ENCODE data around the gene RABGAP1L.

Gene RABGAP1L

DNA sequence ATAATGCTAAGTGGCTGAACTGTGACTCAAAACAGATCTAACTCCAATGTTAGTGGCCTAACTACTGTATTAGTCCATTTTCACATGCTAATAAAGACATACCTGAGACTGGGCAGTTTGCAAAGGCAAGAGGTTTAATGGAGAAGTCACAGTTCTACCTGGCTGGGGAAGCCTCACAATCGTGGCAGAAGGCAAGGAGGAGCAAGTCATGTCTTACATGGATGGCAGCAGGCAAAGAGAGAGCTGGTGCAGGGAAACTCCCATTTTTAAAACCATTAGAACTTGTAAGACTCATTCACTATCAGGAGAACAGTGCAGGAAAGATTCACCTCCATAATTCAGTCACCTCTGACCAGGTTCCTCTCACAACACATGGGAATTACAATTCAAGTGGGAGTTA lies 760.8 kb downstream of the RABGAP1L start:
- no peak overlapping the region for H3K27ac Mint-ChIP-seq
- H3K36me3 Mint-ChIP-seq: peaks cover 14 to 27% of the 10 kb centered on the region in 2 donors

GRCh38 chr1:174922121-174922520 lies 762.8 kb downstream of the RABGAP1L start:
- H3K4me1 Mint-ChIP-seq: no peaks in the 10 kb centered on the region
- peaks cover 17 to 31% of the 10 kb centered on the region in 2 donors for H3K36me3 Mint-ChIP-seq
- no peak overlapping the region for H3K4me3 Mint-ChIP-seq
- H3K27me3 Mint-ChIP-seq: no peaks in the 10 kb centered on the region
- peaks cover 10% of the 10 kb centered on the region in 2 donors for H3K9me3 Mint-ChIP-seq
- DNase-seq (no peak), ATAC-seq (replicated peaks) (no peak)
- H3K27ac Mint-ChIP-seq: no peak overlapping the region

More for the DNA sequence above, 760.8 kb downstream of the RABGAP1L start:
- peaks cover 6% of the 10 kb centered on the region in 2 donors for H3K4me1 Mint-ChIP-seq
- H3K9me3 Mint-ChIP-seq: peaks cover 6 to 10% of the 10 kb centered on the region in 2 donors
- no peak for DNase-seq
- no peak for ATAC-seq (replicated peaks)
- no peaks in the 10 kb centered on the region for H3K27me3 Mint-ChIP-seq
- H3K4me3 Mint-ChIP-seq: no peak overlapping the region

DNA sequence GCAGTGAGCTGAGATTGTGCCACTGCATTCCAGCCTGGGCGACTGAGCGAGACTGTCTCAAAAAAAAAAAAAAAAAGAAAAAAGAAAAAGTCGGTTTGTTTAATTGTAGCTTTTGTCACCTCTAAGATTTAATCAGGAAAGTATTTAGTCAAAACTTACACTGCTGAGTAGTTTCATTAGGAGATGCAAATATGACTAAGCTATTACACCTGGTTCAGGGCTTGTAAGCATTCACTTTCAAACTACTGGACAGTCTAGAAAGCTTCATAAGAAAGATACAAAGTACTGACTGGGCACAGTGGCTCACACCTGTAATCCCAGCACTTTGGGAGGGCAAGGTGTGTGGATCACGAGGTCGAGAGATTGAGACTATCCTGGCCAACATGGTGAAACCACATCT lies 764.5 kb downstream of the RABGAP1L start:
- Mint-ChIP-seq H3K4me3 (no peak overlapping the region), H3K27ac (no peak overlapping the region), H3K4me1 (peaks cover 0 to 4% of the 10 kb centered on the region in 2 donors), H3K27me3 (no peaks in the 10 kb centered on the region), H3K36me3 (peaks cover 17 to 37% of the 10 kb centered on the region in 2 donors), H3K9me3 (peaks cover 10% of the 10 kb centered on the region in 2 donors)
- no peak for ATAC-seq (replicated peaks)
- no peak for DNase-seq

GRCh38 chr1:174928541-174928940 lies 769.2 kb downstream of the RABGAP1L start:
- no peak for DNase-seq
- Mint-ChIP-seq H3K36me3 (peaks cover 7 to 22% of the 10 kb centered on the region in 2 donors), H3K27me3 (no peaks in the 10 kb centered on the region), H3K4me1 (peaks cover 0 to 4% of the 10 kb centered on the region in 2 donors), H3K27ac (no peak overlapping the region), H3K4me3 (no peak overlapping the region), H3K9me3 (peaks cover 6 to 7% of the 10 kb centered on the region in 2 donors)
- ATAC-seq (replicated peaks): no peak

GRCh38 chr1:174931214-174931613 lies 771.9 kb downstream of the RABGAP1L start:
- no peaks in the 10 kb centered on the region for H3K9me3 Mint-ChIP-seq
- no peak overlapping the region for H3K27ac Mint-ChIP-seq
- DNase-seq (no peak), ATAC-seq (replicated peaks) (no peak)
- peaks cover 0 to 9% of the 10 kb centered on the region in 2 donors for H3K36me3 Mint-ChIP-seq
- no peak overlapping the region for H3K4me3 Mint-ChIP-seq
- H3K27me3 Mint-ChIP-seq: no peaks in the 10 kb centered on the region
- peaks cover 0 to 4% of the 10 kb centered on the region in 2 donors for H3K4me1 Mint-ChIP-seq

- H3K4me1 Mint-ChIP-seq: peaks cover 0 to 4% of the 10 kb centered on the region in 2 donors
- no peaks in the 10 kb centered on the region for H3K27me3 Mint-ChIP-seq
- H3K9me3 Mint-ChIP-seq: no peaks in the 10 kb centered on the region
- peaks cover 0 to 9% of the 10 kb centered on the region in 2 donors for H3K36me3 Mint-ChIP-seq
- no peak overlapping the region for H3K4me3 Mint-ChIP-seq
- DNase-seq: no peak
- ATAC-seq (replicated peaks): no peak
- H3K27ac Mint-ChIP-seq: no peak overlapping the region
Measured at GRCh38 chr1:174932587-174932986, 773.3 kb downstream of the RABGAP1L start.

GRCh38 chr1:174935961-174936727 lies 776.8 kb downstream of the RABGAP1L start:
- Mint-ChIP-seq H3K27me3 (no peaks in the 10 kb centered on the region), H3K27ac (no peak overlapping the region), H3K9me3 (no peaks in the 10 kb centered on the region), H3K36me3 (peaks cover 4 to 13% of the 10 kb centered on the region in 2 donors), H3K4me1 (peaks cover 6 to 9% of the 10 kb centered on the region in 2 donors), H3K4me3 (no peak overlapping the region)
- DNase-seq (no peak), ATAC-seq (replicated peaks) (no peak)

DNA sequence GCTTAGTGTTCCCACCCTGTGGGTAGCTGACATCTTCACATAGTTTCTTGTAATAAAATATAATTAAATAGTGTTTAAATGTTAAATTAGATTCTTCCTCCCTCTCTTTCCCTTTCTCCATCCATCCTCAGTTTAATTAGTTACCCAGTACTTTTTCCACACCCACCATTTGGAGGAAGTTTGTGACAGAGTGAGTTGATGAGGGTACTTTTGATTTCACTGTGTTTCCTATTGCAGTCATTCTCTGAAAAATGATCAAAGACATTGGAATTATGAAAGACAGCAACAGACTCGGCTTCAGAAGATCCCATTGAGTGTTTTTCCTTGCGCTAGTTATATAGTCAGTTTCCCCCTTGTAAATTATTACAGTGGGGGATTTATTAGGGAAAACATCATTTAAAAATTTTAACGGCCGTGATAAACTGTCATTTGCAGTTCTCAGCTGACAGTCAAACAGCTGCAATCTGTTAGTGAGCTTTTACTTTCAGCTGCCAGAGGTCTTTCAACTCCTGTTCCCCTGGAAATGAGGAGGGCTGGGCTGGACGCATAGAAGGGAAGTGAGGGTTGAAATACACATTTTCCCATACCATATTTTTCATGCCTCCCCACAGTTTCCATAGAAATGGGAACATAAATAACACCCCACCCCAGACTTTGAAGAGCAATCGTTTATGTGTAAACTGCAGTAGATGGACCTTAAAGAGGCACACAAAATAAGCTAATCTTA lies 779.1 kb downstream of the RABGAP1L start:
- no peaks in the 10 kb centered on the region for H3K9me3 Mint-ChIP-seq
- DNase-seq (no peak), ATAC-seq (replicated peaks) (peak; percentile 31 to 53)
- H3K4me1 Mint-ChIP-seq: peaks cover 16 to 17% of the 10 kb centered on the region in 2 donors
- peaks cover 4 to 17% of the 10 kb centered on the region in 2 donors for H3K36me3 Mint-ChIP-seq
- H3K27ac Mint-ChIP-seq: peak overlapping the region; percentile 52
- H3K4me3 Mint-ChIP-seq: peak overlapping the region; percentile 54 to 57
- no peaks in the 10 kb centered on the region for H3K27me3 Mint-ChIP-seq

GRCh38 chr1:174939775-174940545 lies 780.6 kb downstream of the RABGAP1L start:
- H3K27ac Mint-ChIP-seq: no peak overlapping the region
- no peak overlapping the region for H3K4me3 Mint-ChIP-seq
- ATAC-seq (replicated peaks): no peak
- H3K9me3 Mint-ChIP-seq: no peaks in the 10 kb centered on the region
- H3K4me1 Mint-ChIP-seq: peaks cover 16 to 17% of the 10 kb centered on the region in 2 donors
- H3K36me3 Mint-ChIP-seq: peaks cover 4 to 17% of the 10 kb centered on the region in 2 donors
- no peak for DNase-seq
- no peaks in the 10 kb centered on the region for H3K27me3 Mint-ChIP-seq

DNA sequence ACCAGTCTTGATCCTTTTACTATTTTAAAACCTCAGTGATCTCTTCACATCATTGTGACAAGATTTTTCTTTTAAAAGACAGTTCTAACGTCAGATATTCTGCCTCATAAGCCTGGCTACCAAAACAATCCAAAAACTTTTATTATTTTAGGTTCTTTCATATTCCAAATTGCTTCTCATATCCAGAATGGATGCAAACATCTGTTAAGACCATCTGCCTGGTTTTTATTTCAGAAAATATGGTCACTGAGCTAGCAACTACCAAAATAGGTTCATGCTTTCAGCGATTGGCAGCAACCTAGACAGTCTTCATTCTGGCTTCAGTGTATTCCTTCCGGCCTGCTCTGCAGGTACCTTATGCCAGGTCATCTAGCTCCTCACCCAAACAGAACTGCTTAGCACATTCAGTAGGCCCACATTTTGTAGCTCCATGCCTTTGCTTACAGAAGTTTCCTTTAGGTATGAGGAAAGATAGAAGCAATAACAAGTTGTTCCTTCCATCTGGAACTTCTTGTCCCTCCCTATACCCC lies 781.4 kb downstream of the RABGAP1L start:
- peaks cover 16 to 23% of the 10 kb centered on the region in 2 donors for H3K4me1 Mint-ChIP-seq
- H3K4me3 Mint-ChIP-seq: no peak overlapping the region
- ATAC-seq (replicated peaks) (no peak), DNase-seq (no peak)
- peaks cover 4 to 17% of the 10 kb centered on the region in 2 donors for H3K36me3 Mint-ChIP-seq
- H3K27me3 Mint-ChIP-seq: no peaks in the 10 kb centered on the region
- H3K27ac Mint-ChIP-seq: no peak overlapping the region
- H3K9me3 Mint-ChIP-seq: no peaks in the 10 kb centered on the region

- ATAC-seq (replicated peaks) (no peak), DNase-seq (no peak)
- H3K4me1 Mint-ChIP-seq: peaks cover 19 to 26% of the 10 kb centered on the region in 2 donors
- H3K36me3 Mint-ChIP-seq: peaks cover 4 to 14% of the 10 kb centered on the region in 2 donors
- no peaks in the 10 kb centered on the region for H3K9me3 Mint-ChIP-seq
- no peak overlapping the region for H3K4me3 Mint-ChIP-seq
- no peaks in the 10 kb centered on the region for H3K27me3 Mint-ChIP-seq
- H3K27ac Mint-ChIP-seq: no peak overlapping the region
Measured at GRCh38 chr1:174942547-174943255, 783.4 kb downstream of the RABGAP1L start.

GRCh38 chr1:174946031-174946430 lies 786.7 kb downstream of the RABGAP1L start:
- DNase-seq: no peak
- Mint-ChIP-seq H3K4me1 (peaks cover 20 to 39% of the 10 kb centered on the region in 2 donors), H3K9me3 (no peaks in the 10 kb centered on the region), H3K36me3 (peaks cover 4 to 6% of the 10 kb centered on the region in 2 donors), H3K27ac (no peak overlapping the region), H3K27me3 (no peaks in the 10 kb centered on the region), H3K4me3 (no peak overlapping the region)
- ATAC-seq (replicated peaks): no peak

DNA sequence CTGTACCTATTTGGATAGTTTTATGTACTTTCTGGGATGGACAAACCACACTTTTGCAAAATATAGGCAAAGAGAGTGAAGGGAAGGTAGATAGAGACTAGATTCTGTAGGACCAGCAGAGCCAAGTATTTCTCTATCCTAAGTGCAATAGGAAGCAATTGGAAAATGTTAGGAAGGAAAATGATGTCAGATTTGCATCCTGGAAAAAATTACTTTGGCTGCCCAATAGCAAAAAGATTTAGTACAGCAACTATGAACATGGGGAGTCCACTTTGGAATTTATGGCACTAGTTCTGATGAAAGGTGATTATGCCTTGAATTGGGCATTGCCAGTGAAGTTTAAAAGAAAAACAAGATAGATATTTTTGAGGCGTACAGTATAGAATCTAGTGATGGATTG lies 789.7 kb downstream of the RABGAP1L start:
- Mint-ChIP-seq H3K4me3 (no peak overlapping the region), H3K36me3 (peaks cover 4 to 5% of the 10 kb centered on the region in 2 donors), H3K27me3 (no peaks in the 10 kb centered on the region), H3K9me3 (no peaks in the 10 kb centered on the region), H3K27ac (no peak overlapping the region), H3K4me1 (peaks cover 18 to 53% of the 10 kb centered on the region in 2 donors)
- ATAC-seq (replicated peaks) (no peak), DNase-seq (no peak)

All from stimulated activated naive B cell treated with anti-CD40 and anti-IgM and Interleukin-4, amounts not matched to agents 10 μg/mL and 1 μg/mL and 100 μg/mL, for 72 hours (primary cell).